Type B pancreatic cell (in vitro differentiated cells): ENCODE results near the gene ACSS2. TPM values are rescaled to one million over a fixed set of nuclear protein-coding genes. Genes with fewer than 3 reads are reported as not detected.

ENCODE experiments used
- DNase-seq: peaks from one replicate; pipeline ENCODE4 v3.0.0; 2021; ENCODE audit warnings: mixed read lengths; ENCODE audit not compliant: unreplicated experiment; ENCODE audit errors: extremely low spot score
- H3K27ac Mint-ChIP-seq: 2 replicates; pipeline ENCODE4 v1.8.0; 2021; ENCODE audit warnings: mild to moderate bottlenecking, mixed read lengths
- H3K27me3 Mint-ChIP-seq: 2 replicates; pipeline ENCODE4 v1.8.0; 2021; ENCODE audit warnings: mixed read lengths
- H3K36me3 Mint-ChIP-seq: 2 replicates; pipeline ENCODE4 v1.8.0; 2021; ENCODE audit warnings: mixed read lengths
- H3K4me1 Mint-ChIP-seq: one replicate; pipeline ENCODE4 v1.8.0; 2021; ENCODE audit warnings: mixed read lengths; ENCODE audit not compliant: unreplicated experiment
- H3K4me3 Mint-ChIP-seq: 2 replicates; pipeline ENCODE4 v1.8.0; 2021; ENCODE audit warnings: mild to moderate bottlenecking, mixed read lengths
- H3K9me3 Mint-ChIP-seq: 2 replicates; pipeline ENCODE4 v1.8.0; 2021; ENCODE audit warnings: mixed read lengths
- total RNA-seq: library from RNA; stranded (reverse); gene quantifications from 2 replicates; pipeline ENCODE4 v1.2.1, GENCODE V29; 2021; ENCODE audit warnings: low replicate concordance
- TF ChIP-seq, protein P1 (sequence below): fragments of 200-600 bp; sonication (generic); conservative IDR thresholded peaks from 2 replicates; pipeline ENCODE4 v1.5.0; 2021; ENCODE audit warnings: antibody characterized with exemption, mild to moderate bottlenecking

The ACSS2 gene
- total RNA-seq, 1 donor from 2014 or later: 59.2 TPM

DNA sequence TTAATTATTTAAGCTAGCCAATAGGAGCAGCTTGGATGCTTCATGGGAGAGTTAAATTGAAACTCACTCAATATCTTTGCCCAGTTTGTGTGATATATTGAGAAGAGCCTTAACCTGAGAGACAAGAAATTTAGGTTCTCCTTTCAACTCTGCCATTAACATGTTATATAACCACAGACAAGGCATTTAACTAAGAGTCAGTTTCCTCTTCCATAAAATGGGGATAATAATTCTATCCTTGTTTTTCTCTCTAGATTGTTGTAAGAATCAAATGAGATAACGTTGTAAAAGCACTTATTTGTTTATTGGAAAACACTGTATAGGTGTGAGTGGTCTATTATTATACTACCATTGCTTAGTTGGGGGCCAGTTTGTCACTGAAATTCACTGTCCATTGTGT lies 7.8 kb downstream of the ACSS2 start:
- TF ChIP-seq, protein P1, sequence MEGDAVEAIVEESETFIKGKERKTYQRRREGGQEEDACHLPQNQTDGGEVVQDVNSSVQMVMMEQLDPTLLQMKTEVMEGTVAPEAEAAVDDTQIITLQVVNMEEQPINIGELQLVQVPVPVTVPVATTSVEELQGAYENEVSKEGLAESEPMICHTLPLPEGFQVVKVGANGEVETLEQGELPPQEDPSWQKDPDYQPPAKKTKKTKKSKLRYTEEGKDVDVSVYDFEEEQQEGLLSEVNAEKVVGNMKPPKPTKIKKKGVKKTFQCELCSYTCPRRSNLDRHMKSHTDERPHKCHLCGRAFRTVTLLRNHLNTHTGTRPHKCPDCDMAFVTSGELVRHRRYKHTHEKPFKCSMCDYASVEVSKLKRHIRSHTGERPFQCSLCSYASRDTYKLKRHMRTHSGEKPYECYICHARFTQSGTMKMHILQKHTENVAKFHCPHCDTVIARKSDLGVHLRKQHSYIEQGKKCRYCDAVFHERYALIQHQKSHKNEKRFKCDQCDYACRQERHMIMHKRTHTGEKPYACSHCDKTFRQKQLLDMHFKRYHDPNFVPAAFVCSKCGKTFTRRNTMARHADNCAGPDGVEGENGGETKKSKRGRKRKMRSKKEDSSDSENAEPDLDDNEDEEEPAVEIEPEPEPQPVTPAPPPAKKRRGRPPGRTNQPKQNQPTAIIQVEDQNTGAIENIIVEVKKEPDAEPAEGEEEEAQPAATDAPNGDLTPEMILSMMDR: no peak
- peaks cover 18% of the 10 kb centered on the region for H3K36me3 Mint-ChIP-seq
- no peak overlapping the region for H3K27ac Mint-ChIP-seq
- H3K4me1 Mint-ChIP-seq: peaks cover 6% of the 10 kb centered on the region
- H3K9me3 Mint-ChIP-seq: no peaks in the 10 kb centered on the region
- no peaks in the 10 kb centered on the region for H3K27me3 Mint-ChIP-seq
- DNase-seq: no peak
- no peak overlapping the region for H3K4me3 Mint-ChIP-seq

DNA sequence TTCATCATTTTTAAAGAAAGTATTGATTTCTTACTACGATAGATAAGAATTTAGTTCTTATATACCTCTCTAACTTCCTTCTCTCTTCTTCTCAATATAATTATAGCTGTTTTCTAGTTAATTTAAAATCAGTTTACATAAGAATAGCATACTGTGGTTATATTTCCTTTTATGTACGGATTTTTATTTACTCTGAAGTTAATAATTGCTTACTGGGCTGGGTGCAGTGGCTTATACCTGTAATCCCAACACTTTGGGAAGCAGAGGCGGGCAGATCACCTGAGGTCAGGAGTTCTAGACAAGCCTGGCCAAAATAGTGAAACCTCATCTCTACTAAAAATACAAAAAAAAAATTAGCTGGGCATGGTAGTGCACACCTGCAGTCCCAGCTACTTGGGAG lies 9.7 kb downstream of the ACSS2 start:
- Mint-ChIP-seq H3K36me3 (peaks cover 25% of the 10 kb centered on the region), H3K27ac (no peak overlapping the region), H3K27me3 (no peaks in the 10 kb centered on the region), H3K4me3 (no peak overlapping the region), H3K4me1 (no peaks in the 10 kb centered on the region), H3K9me3 (no peaks in the 10 kb centered on the region)
- TF ChIP-seq, protein P1: no peak
- DNase-seq: no peak

DNA sequence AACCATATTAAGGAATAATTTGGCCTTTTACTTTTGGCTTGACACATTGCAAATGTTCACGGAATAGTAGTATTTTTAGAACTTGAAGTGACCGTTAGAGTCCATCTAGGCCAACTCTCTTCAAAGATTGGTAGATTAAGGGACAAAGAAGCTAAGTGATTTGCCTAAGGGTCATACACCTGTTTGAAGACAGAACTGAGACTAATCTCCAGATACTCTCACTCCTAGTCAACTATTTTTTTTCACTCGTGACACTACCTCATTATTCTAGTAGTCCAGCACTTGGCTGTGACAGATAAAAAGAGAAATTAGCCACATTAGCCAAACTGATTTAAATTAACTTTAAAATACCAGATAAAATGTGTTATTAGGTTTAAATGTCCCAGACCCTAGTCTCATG lies 10.6 kb downstream of the ACSS2 start:
- Mint-ChIP-seq H3K36me3 (peaks cover 25% of the 10 kb centered on the region), H3K4me1 (no peaks in the 10 kb centered on the region), H3K27me3 (no peaks in the 10 kb centered on the region), H3K4me3 (no peak overlapping the region), H3K27ac (no peak overlapping the region), H3K9me3 (no peaks in the 10 kb centered on the region)
- DNase-seq: no peak
- TF ChIP-seq, protein P1: no peak

- no peak overlapping the region for H3K27ac Mint-ChIP-seq
- H3K9me3 Mint-ChIP-seq: no peaks in the 10 kb centered on the region
- DNase-seq: no peak
- H3K4me3 Mint-ChIP-seq: no peak overlapping the region
- TF ChIP-seq, protein P1: no peak
- peaks cover 18% of the 10 kb centered on the region for H3K36me3 Mint-ChIP-seq
- no peaks in the 10 kb centered on the region for H3K27me3 Mint-ChIP-seq
- H3K4me1 Mint-ChIP-seq: no peaks in the 10 kb centered on the region
Observed at GRCh38 chr20:34888468-34888867, 12.1 kb downstream of the ACSS2 start.

GRCh38 chr20:34891166-34892062 lies 15.0 kb downstream of the ACSS2 start:
- TF ChIP-seq, protein P1: no peak
- no peak overlapping the region for H3K27ac Mint-ChIP-seq
- no peaks in the 10 kb centered on the region for H3K9me3 Mint-ChIP-seq
- no peaks in the 10 kb centered on the region for H3K4me1 Mint-ChIP-seq
- peaks cover 17% of the 10 kb centered on the region for H3K36me3 Mint-ChIP-seq
- no peaks in the 10 kb centered on the region for H3K27me3 Mint-ChIP-seq
- no peak for DNase-seq
- no peak overlapping the region for H3K4me3 Mint-ChIP-seq
